Measurements from ENCODE around the gene GDPGP1. TPM values are rescaled to one million over a fixed set of nuclear protein-coding genes. Genes with fewer than 3 reads are reported as not detected.

GDPGP1 gene
- total and polyA plus RNA-seq, 2 of the 4 experiments (the other 2 are of a cell fraction): 2.3 to 4.1 TPM

DNA sequence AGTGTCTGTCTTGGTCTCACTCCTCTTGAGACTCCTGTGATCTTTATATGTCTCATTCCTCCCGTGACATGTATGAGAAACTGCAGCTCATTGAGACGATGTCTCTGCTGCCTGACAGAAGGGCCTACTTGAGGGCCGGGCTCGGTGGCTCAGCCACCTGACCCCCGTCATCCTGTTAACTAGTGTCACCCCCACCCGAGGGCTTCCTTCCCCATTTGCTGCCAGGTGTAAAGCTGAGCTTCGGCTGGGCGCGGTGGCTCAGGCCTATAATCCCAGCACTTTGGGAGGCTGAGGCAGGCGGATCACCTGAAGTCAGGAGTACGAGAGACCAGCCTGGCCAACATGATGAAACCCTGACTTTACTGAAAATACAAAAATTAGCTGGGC lies 20.2 kb upstream of the GDPGP1 start:
- no peak overlapping the region for H3K4me3 ChIP-seq (ENCODE audit: insufficient read depth, low read depth, low read length)
- H4K8ac ChIP-seq (ENCODE audit: low read depth in 2 of 2, low read length in 2 of 2): no peak overlapping the region
- in situ Hi-C loops (cut with MboI; ENCODE audit: low sequenced_read_pairs): no loop called here
- H2AK5ac ChIP-seq (ENCODE audit: low read depth, low read length): no peak overlapping the region
- 94% methylated on average over 6 of the region's 11 CpGs; no CpG with 5 or more reads in 1 of the 2 experiments for WGBS, 2 experiments (ENCODE audit: extremely low coverage in 2 of 2, insufficient read length in 1 of 2)
- peaks cover 7% of the 10 kb centered on the region for H3K36me3 ChIP-seq (ENCODE audit: control insufficient read depth, insufficient read depth, low read length)
- no peak overlapping the region for H3K27ac ChIP-seq (ENCODE audit: insufficient read depth, low read length)
- ATAC-seq (ENCODE audit: low read depth) (no peak), DNase-seq (no peak)
- peaks cover 13 to 37% of the 10 kb centered on the region in 2 experiments; a peak in 3 of 4 replicates for H3K79me1 ChIP-seq (ENCODE audit: low read depth in 1 of 2, low read length in 2 of 2)
- H2BK5ac ChIP-seq (ENCODE audit: low read depth, low read length, poor library complexity, severe bottlenecking): no peak overlapping the region
- no peak overlapping the region for H3K56ac ChIP-seq (ENCODE audit: extremely low read depth, insufficient read depth, low read length)
- no peaks in the 10 kb centered on the region; the same call in 1 of the 2 replicates for H4K20me1 ChIP-seq (ENCODE audit: insufficient read depth, low read length)
- intact Hi-C loops (cut with micrococcal nuclease): loop anchor here (2.0 kb wide), 1 partner anchor 107 kb away; no protein-coding TSS in a partner anchor
- no TSS peak for BruUV-seq (replicated peaks)
- peaks cover 6% of the 10 kb centered on the region for H3K4me1 ChIP-seq (ENCODE audit: control insufficient read depth, insufficient read depth, low read length)
- TF ChIP-seq RCOR1 (IDR thresholded peaks at IDR 0.05; ENCODE audit: insufficient replicate concordance, low read length) (no peak), NFE2L2 (IDR thresholded peaks at IDR 0.05; ENCODE audit: low read depth, low read length) (no peak), FOS (IDR thresholded peaks at IDR 0.05; ENCODE audit: low read depth, low read length) (no peak), MXI1 (IDR thresholded peaks at IDR 0.05; ENCODE audit: borderline replicate concordance, low read depth, low read length) (no peak), MAZ (IDR thresholded peaks at IDR 0.05; ENCODE audit: borderline replicate concordance, low read depth, low read length) (no peak), POLR2A (IDR thresholded peaks at IDR 0.05; ENCODE audit: low read depth, low read length) (no peak), RFX5 (IDR thresholded peaks at IDR 0.05; ENCODE audit: low read depth, low read length) (no peak)
- TF ChIP-seq, protein P1, sequence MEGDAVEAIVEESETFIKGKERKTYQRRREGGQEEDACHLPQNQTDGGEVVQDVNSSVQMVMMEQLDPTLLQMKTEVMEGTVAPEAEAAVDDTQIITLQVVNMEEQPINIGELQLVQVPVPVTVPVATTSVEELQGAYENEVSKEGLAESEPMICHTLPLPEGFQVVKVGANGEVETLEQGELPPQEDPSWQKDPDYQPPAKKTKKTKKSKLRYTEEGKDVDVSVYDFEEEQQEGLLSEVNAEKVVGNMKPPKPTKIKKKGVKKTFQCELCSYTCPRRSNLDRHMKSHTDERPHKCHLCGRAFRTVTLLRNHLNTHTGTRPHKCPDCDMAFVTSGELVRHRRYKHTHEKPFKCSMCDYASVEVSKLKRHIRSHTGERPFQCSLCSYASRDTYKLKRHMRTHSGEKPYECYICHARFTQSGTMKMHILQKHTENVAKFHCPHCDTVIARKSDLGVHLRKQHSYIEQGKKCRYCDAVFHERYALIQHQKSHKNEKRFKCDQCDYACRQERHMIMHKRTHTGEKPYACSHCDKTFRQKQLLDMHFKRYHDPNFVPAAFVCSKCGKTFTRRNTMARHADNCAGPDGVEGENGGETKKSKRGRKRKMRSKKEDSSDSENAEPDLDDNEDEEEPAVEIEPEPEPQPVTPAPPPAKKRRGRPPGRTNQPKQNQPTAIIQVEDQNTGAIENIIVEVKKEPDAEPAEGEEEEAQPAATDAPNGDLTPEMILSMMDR (conservative IDR thresholded peaks at IDR 0.05; ENCODE audit: low read depth, low read length): no peak
- TF ChIP-seq, protein P2, sequence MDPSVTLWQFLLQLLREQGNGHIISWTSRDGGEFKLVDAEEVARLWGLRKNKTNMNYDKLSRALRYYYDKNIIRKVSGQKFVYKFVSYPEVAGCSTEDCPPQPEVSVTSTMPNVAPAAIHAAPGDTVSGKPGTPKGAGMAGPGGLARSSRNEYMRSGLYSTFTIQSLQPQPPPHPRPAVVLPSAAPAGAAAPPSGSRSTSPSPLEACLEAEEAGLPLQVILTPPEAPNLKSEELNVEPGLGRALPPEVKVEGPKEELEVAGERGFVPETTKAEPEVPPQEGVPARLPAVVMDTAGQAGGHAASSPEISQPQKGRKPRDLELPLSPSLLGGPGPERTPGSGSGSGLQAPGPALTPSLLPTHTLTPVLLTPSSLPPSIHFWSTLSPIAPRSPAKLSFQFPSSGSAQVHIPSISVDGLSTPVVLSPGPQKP (IDR thresholded peaks at IDR 0.05; ENCODE audit: borderline replicate concordance, low read depth, low read length): no peak
- no peak overlapping the region for H4K5ac ChIP-seq (ENCODE audit: low read depth, low read length)
- no peaks in the 10 kb centered on the region for H3K9me3 ChIP-seq (ENCODE audit: control insufficient read depth, insufficient read depth, low read length)
- H3K9me1 ChIP-seq (ENCODE audit: insufficient read depth, low read length): peaks cover 5% of the 10 kb centered on the region
- no peak overlapping the region for H2BK15ac ChIP-seq (ENCODE audit: low read depth, low read length)
- ChIA-PET POLR2A (ENCODE audit: unreplicated experiment) (no interaction called here), CTCF (no interaction called here)
- dilution Hi-C loops (cut with HindIII; ENCODE audit: low sequenced_read_pairs, unreplicated experiment): no loop called here
- H2BK120ac ChIP-seq (ENCODE audit: low read depth, low read length): no peak overlapping the region
- no peak overlapping the region for H3K4me2 ChIP-seq (ENCODE audit: low read depth, low read length)
- no peak overlapping the region for H4K91ac ChIP-seq (ENCODE audit: insufficient read depth, low read depth, low read length)
- no peak overlapping the region for H3K4ac ChIP-seq (ENCODE audit: low read depth, low read length)
- peak overlapping the region; percentile 5 for H2AK9ac ChIP-seq (replicated peaks; ENCODE audit: low read depth, low read length, poor library complexity)
- H3K18ac ChIP-seq (ENCODE audit: low read depth, low read length): no peak overlapping the region
- no peak overlapping the region for H2BK20ac ChIP-seq (ENCODE audit: low read depth, low read length)
- H3K14ac ChIP-seq (replicated peaks; ENCODE audit: low read depth, low read length): no peak overlapping the region
- no peak overlapping the region for H3K23ac ChIP-seq (ENCODE audit: low read depth, low read length)
- H3K27me3 ChIP-seq (ENCODE audit: control insufficient read depth, insufficient read depth, low read length): no peaks in the 10 kb centered on the region
- no peak overlapping the region for H2AFZ ChIP-seq (replicated peaks; ENCODE audit: low read length, poor library complexity)
- no peak overlapping the region for H3K9ac ChIP-seq (ENCODE audit: low read depth, low read length)
